HepG2 (cell line): ENCODE results near the gene TCF20. TPM values are rescaled to one million over a fixed set of nuclear protein-coding genes. Genes with fewer than 3 reads are reported as not detected.

Experiments used
- ADNP ChIP-seq: sonication (generic); formaldehyde crosslinking; IDR thresholded peaks from 2 replicates; pipeline ENCODE4 v1.4.0; 2020; ENCODE audit warnings: missing genetic modification reagents
- ASH2L ChIP-seq: fragments of 300-600, 200-600 bp; sonication (generic); IDR thresholded peaks from 2 replicates; pipeline ENCODE4 v1.7.0; 2017; ENCODE audit warnings: low read depth, mild to moderate bottlenecking, moderate library complexity, mixed read lengths, low read length; ENCODE audit not compliant: insufficient read length
- CSRNP1 ChIP-seq: sonication (generic); formaldehyde crosslinking; IDR thresholded peaks from 2 replicates; pipeline ENCODE4 v1.8.1; 2023; ENCODE audit warnings: mild to moderate bottlenecking, missing genetic modification reagents
- DDIT3 ChIP-seq: sonication (generic); formaldehyde crosslinking; IDR thresholded peaks from 2 replicates; pipeline ENCODE4 v1.4.0; 2020; ENCODE audit warnings: mild to moderate bottlenecking, missing genetic modification reagents
- DMTF1 ChIP-seq: sonication (generic); formaldehyde crosslinking; IDR thresholded peaks from 2 replicates; pipeline ENCODE4 v1.4.0; 2020; ENCODE audit warnings: mild to moderate bottlenecking, missing genetic modification reagents
- GLI4 ChIP-seq: sonication (generic); formaldehyde crosslinking; IDR thresholded peaks from 2 replicates; pipeline ENCODE4 v1.5.1; 2020; ENCODE audit warnings: missing genetic modification reagents, mild to moderate bottlenecking, moderate library complexity, borderline replicate concordance
- HDAC2 ChIP-seq: sonication (generic); formaldehyde crosslinking; IDR thresholded peaks from 2 replicates; pipeline ENCODE4 v1.4.0; 2020; ENCODE audit warnings: missing genetic modification reagents
- HNRNPH1 ChIP-seq: fragments of 200-400 bp; formaldehyde crosslinking; optimal IDR thresholded peaks from 2 replicates; pipeline ENCODE3; 2017; ENCODE audit warnings: mild to moderate bottlenecking, low read depth, low read length
- HOMEZ ChIP-seq: IDR thresholded peaks from 2 replicates; pipeline ENCODE4 v1.6.1; 2016; ENCODE audit warnings: low read depth
- KLF13 ChIP-seq: sonication (generic); formaldehyde crosslinking; IDR thresholded peaks from 2 replicates; pipeline ENCODE4 v1.4.0; 2020; ENCODE audit warnings: mild to moderate bottlenecking, missing genetic modification reagents
- NPAS2 ChIP-seq: sonication (generic); formaldehyde crosslinking; IDR thresholded peaks from 2 replicates; pipeline ENCODE4 v1.8.0; 2022; ENCODE audit warnings: mild to moderate bottlenecking, missing genetic modification reagents, borderline replicate concordance
- RBAK ChIP-seq: sonication (generic); formaldehyde crosslinking; IDR thresholded peaks from 2 replicates; pipeline ENCODE4 v1.5.1; 2020; ENCODE audit warnings: mild to moderate bottlenecking, missing genetic modification reagents
- SP140L ChIP-seq: sonication (generic); formaldehyde crosslinking; IDR thresholded peaks from 2 replicates; pipeline ENCODE4 v1.4.0; 2020; ENCODE audit warnings: missing genetic modification reagents, borderline replicate concordance
- TERF1 ChIP-seq: sonication (generic); formaldehyde crosslinking; IDR thresholded peaks from 2 replicates; pipeline ENCODE4 v1.8.0; 2022; ENCODE audit warnings: mild to moderate bottlenecking, missing genetic modification reagents, moderate library complexity
- ZNF143 ChIP-seq: sonication (generic); formaldehyde crosslinking; IDR thresholded peaks from 2 replicates; pipeline ENCODE4 v1.4.0; 2020; ENCODE audit warnings: missing genetic modification reagents
- ZNF383 ChIP-seq: sonication (generic); formaldehyde crosslinking; IDR thresholded peaks from 2 replicates; pipeline ENCODE4 v1.4.0; 2020; ENCODE audit warnings: missing genetic modification reagents, mild to moderate bottlenecking, borderline replicate concordance
- ZNF484 ChIP-seq: sonication (generic); formaldehyde crosslinking; IDR thresholded peaks from 2 replicates; pipeline ENCODE4 v1.5.1; 2020; ENCODE audit warnings: mild to moderate bottlenecking, low read depth, missing genetic modification reagents, borderline replicate concordance
- ZNF713 ChIP-seq: sonication (generic); formaldehyde crosslinking; IDR thresholded peaks from 2 replicates; pipeline ENCODE4 v1.4.0; 2020; ENCODE audit warnings: mild to moderate bottlenecking, missing genetic modification reagents
- ZNF747 ChIP-seq: sonication (generic); formaldehyde crosslinking; IDR thresholded peaks from 2 replicates; pipeline ENCODE4 v1.8.1; 2023; ENCODE audit warnings: missing genetic modification reagents, mild to moderate bottlenecking, borderline replicate concordance
- ZNF749 ChIP-seq: sonication (generic); formaldehyde crosslinking; IDR thresholded peaks from 2 replicates; pipeline ENCODE4 v1.8.0; 2022; ENCODE audit warnings: mild to moderate bottlenecking, missing genetic modification reagents, moderate library complexity, borderline replicate concordance
- polyA plus RNA-seq, 8 experiments: library from polyadenylated mRNA; depleted of rRNA in 3 of 8; stranded (reverse) in 7 of 8; unstranded in 1 of 8; fragments of >200 nt; fragmentation: Illumina TruSeq in 4 of 8; extraction: Trizol in 4 of 8; gene quantifications; 2 replicates each; pipeline versions ENCODE4 v1.2.1 to v1.2.3, GENCODE V29; 2011 to 2016; ENCODE audit warnings: low read depth in 4 of 8, missing spikeins in 1 of 8, mixed read lengths in 1 of 8; ENCODE audit not compliant: insufficient read depth in 1 of 8
- total RNA-seq, 5 experiments: library from RNA; depleted of rRNA; stranded (reverse); fragments of >200 nt; fragmentation: Illumina TruSeq; extraction: Trizol; gene quantifications; 2 replicates each; pipeline ENCODE4 v1.2.3, GENCODE V29; 2016; ENCODE audit warnings: low read depth in 1 of 5
- TF ChIP-seq, protein P1 (sequence below): sonication (generic); formaldehyde crosslinking; IDR thresholded peaks from 2 replicates; pipeline ENCODE4 v1.8.0; 2022; ENCODE audit warnings: missing genetic modification reagents, mild to moderate bottlenecking, borderline replicate concordance

Gene TCF20
- total and polyA plus RNA-seq, 2 of the 13 experiments (the other 11 are each of a cell fraction or from before 2014, with no cell fraction given), result 12.8 to 23.7 TPM

- no peak for TF ChIP-seq ASH2L
- no peak for TF ChIP-seq ZNF143
- no peak for TF ChIP-seq ZNF484
- TF ChIP-seq NPAS2, result no peak
- TF ChIP-seq HDAC2, result no peak
- TF ChIP-seq CSRNP1 (CRISPR knock-in tag), result no peak
- no peak for TF ChIP-seq GLI4 (CRISPR knock-in tag)
- TF ChIP-seq, protein P1, sequence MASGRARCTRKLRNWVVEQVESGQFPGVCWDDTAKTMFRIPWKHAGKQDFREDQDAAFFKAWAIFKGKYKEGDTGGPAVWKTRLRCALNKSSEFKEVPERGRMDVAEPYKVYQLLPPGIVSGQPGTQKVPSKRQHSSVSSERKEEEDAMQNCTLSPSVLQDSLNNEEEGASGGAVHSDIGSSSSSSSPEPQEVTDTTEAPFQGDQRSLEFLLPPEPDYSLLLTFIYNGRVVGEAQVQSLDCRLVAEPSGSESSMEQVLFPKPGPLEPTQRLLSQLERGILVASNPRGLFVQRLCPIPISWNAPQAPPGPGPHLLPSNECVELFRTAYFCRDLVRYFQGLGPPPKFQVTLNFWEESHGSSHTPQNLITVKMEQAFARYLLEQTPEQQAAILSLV (CRISPR knock-in tag), result no peak
- no peak for TF ChIP-seq DMTF1 (CRISPR knock-in tag)
- TF ChIP-seq RBAK (CRISPR knock-in tag), result no peak
- TF ChIP-seq HOMEZ (CRISPR knock-in tag), result no peak; the same call in 1 of the 2 replicates
- no peak for TF ChIP-seq ADNP (CRISPR knock-in tag)
- TF ChIP-seq SP140L (CRISPR knock-in tag), result no peak
- TF ChIP-seq TERF1 (CRISPR knock-in tag), result no peak
- TF ChIP-seq ZNF747 (CRISPR knock-in tag), result no peak
- TF ChIP-seq ZNF383 (CRISPR knock-in tag), result no peak
- no peak for TF ChIP-seq ZNF713
- no peak for TF ChIP-seq DDIT3 (CRISPR knock-in tag)
- TF ChIP-seq HNRNPH1, result no peak
- no peak for TF ChIP-seq ZNF749 (CRISPR knock-in tag)
- TF ChIP-seq KLF13 (CRISPR knock-in tag), result no peak
These were observed 11.9 kb upstream of the TCF20 start (continued) for GRCh38 chr22:42282252-42282942.
